HepG2 (cell line): Measurements from ENCODE around the gene LRRC45. TPM values are rescaled to one million over a fixed set of nuclear protein-coding genes. Genes with fewer than 3 reads are reported as not detected.

ENCODE experiments used
- ATF1 ChIP-seq: IDR thresholded peaks from 2 replicates; pipeline ENCODE4 v1.6.1; 2016; ENCODE audit warnings: mild to moderate bottlenecking, control low read depth
- GABPB1 ChIP-seq: IDR thresholded peaks from 2 replicates; pipeline ENCODE4 v1.6.1; 2016; ENCODE audit warnings: mild to moderate bottlenecking, missing genetic modification reagents, moderate library complexity, missing compliant biosample characterization
- KLF15 ChIP-seq: sonication (generic); formaldehyde crosslinking; IDR thresholded peaks from 2 replicates; pipeline ENCODE4 v1.8.1; 2023; ENCODE audit warnings: borderline replicate concordance, mild to moderate bottlenecking, inconsistent platforms, missing genetic modification reagents, mixed read lengths
- MAZ ChIP-seq, 2 experiments: sonication (generic) in 1 of 2; formaldehyde crosslinking in 1 of 2; IDR thresholded peaks; 2 replicates each; pipeline versions ENCODE4 v1.5.0 to v1.6.1; 2012 to 2020; ENCODE audit warnings: low read depth in 2 of 2, mild to moderate bottlenecking in 2 of 2, borderline replicate concordance in 1 of 2, improper control_type of control experiment in 1 of 2, low read length in 1 of 2, missing genetic modification reagents in 1 of 2, moderate library complexity in 1 of 2
- MIER3 ChIP-seq: IDR thresholded peaks from 2 replicates; pipeline ENCODE4 v1.6.1; 2016; ENCODE audit warnings: missing compliant biosample characterization, borderline replicate concordance
- MZF1 ChIP-seq: sonication (generic); formaldehyde crosslinking; IDR thresholded peaks from 2 replicates; pipeline ENCODE4 v1.8.1; 2023; ENCODE audit warnings: mild to moderate bottlenecking, missing genetic modification reagents, borderline replicate concordance
- PPARG ChIP-seq: conservative IDR thresholded peaks from 2 replicates; pipeline ENCODE4 v1.6.1; 2016; ENCODE audit warnings: missing biosample characterization, missing genetic modification reagents
- RARG ChIP-seq: sonication (generic); formaldehyde crosslinking; IDR thresholded peaks from 2 replicates; pipeline ENCODE4 v1.4.0; 2020; ENCODE audit warnings: low read depth, mild to moderate bottlenecking, missing genetic modification reagents
- SIN3B ChIP-seq: fragments of 150-350 bp; IDR thresholded peaks from 2 replicates; pipeline ENCODE4 v1.6.1; 2014; ENCODE audit warnings: low read length
- SSRP1 ChIP-seq: IDR thresholded peaks from 2 replicates; pipeline ENCODE4 v1.6.1; 2016; ENCODE audit warnings: control low read depth
- ZNF136 ChIP-seq: sonication (generic); formaldehyde crosslinking; IDR thresholded peaks from 2 replicates; pipeline ENCODE4 v1.8.1; 2022; ENCODE audit warnings: low read depth, mild to moderate bottlenecking, moderate library complexity, missing genetic modification reagents
- ZNF367 ChIP-seq: sonication (generic); formaldehyde crosslinking; IDR thresholded peaks from 2 replicates; pipeline ENCODE4 v1.4.0; 2020; ENCODE audit warnings: missing genetic modification reagents, borderline replicate concordance
- ZNF790 ChIP-seq: sonication (generic); formaldehyde crosslinking; IDR thresholded peaks from 2 replicates; pipeline ENCODE4 v1.8.0; 2022; ENCODE audit warnings: missing genetic modification reagents, mild to moderate bottlenecking, borderline replicate concordance
- ZZZ3 ChIP-seq: sonication (generic); formaldehyde crosslinking; IDR thresholded peaks from 2 replicates; pipeline ENCODE4 v1.4.0; 2020; ENCODE audit warnings: missing genetic modification reagents, mild to moderate bottlenecking, borderline replicate concordance
- polyA plus RNA-seq, 8 experiments: library from polyadenylated mRNA; depleted of rRNA in 3 of 8; stranded (reverse) in 7 of 8; unstranded in 1 of 8; fragments of >200 nt; fragmentation: Illumina TruSeq in 4 of 8; extraction: Trizol in 4 of 8; gene quantifications; 2 replicates each; pipeline versions ENCODE4 v1.2.1 to v1.2.3, GENCODE V29; 2011 to 2016; ENCODE audit warnings: low read depth in 4 of 8, missing spikeins in 1 of 8, mixed read lengths in 1 of 8; ENCODE audit not compliant: insufficient read depth in 1 of 8
- total RNA-seq, 5 experiments: library from RNA; depleted of rRNA; stranded (reverse); fragments of >200 nt; fragmentation: Illumina TruSeq; extraction: Trizol; gene quantifications; 2 replicates each; pipeline ENCODE4 v1.2.3, GENCODE V29; 2016; ENCODE audit warnings: low read depth in 1 of 5
- TF ChIP-seq, protein P1 (sequence below): IDR thresholded peaks from 2 replicates; pipeline ENCODE4 v1.6.1; 2016; ENCODE audit warnings: low read depth, control low read depth
- TF ChIP-seq, protein P2 (sequence below): sonication (generic); formaldehyde crosslinking; conservative IDR thresholded peaks from 2 replicates; pipeline ENCODE4 v1.8.0; 2022; ENCODE audit warnings: low read depth, missing genetic modification reagents
- TF ChIP-seq, protein P3 (sequence below): sonication (generic); formaldehyde crosslinking; IDR thresholded peaks from 2 replicates; pipeline ENCODE4 v1.8.1; 2023; ENCODE audit warnings: missing genetic modification reagents, inconsistent platforms, borderline replicate concordance
- TF ChIP-seq, protein P4 (sequence below): sonication (generic); formaldehyde crosslinking; conservative IDR thresholded peaks from 2 replicates; pipeline ENCODE4 v1.4.0; 2020; ENCODE audit warnings: missing genetic modification reagents
- TF ChIP-seq, protein P5 (sequence below): sonication (generic); formaldehyde crosslinking; IDR thresholded peaks from 2 replicates; pipeline ENCODE4 v1.4.0; 2020; ENCODE audit warnings: missing genetic modification reagents

The LRRC45 gene
- total and polyA plus RNA-seq, 2 of the 13 experiments (the other 11 are each of a cell fraction or from before 2014, with no cell fraction given): 11.6 to 48.1 TPM

DNA sequence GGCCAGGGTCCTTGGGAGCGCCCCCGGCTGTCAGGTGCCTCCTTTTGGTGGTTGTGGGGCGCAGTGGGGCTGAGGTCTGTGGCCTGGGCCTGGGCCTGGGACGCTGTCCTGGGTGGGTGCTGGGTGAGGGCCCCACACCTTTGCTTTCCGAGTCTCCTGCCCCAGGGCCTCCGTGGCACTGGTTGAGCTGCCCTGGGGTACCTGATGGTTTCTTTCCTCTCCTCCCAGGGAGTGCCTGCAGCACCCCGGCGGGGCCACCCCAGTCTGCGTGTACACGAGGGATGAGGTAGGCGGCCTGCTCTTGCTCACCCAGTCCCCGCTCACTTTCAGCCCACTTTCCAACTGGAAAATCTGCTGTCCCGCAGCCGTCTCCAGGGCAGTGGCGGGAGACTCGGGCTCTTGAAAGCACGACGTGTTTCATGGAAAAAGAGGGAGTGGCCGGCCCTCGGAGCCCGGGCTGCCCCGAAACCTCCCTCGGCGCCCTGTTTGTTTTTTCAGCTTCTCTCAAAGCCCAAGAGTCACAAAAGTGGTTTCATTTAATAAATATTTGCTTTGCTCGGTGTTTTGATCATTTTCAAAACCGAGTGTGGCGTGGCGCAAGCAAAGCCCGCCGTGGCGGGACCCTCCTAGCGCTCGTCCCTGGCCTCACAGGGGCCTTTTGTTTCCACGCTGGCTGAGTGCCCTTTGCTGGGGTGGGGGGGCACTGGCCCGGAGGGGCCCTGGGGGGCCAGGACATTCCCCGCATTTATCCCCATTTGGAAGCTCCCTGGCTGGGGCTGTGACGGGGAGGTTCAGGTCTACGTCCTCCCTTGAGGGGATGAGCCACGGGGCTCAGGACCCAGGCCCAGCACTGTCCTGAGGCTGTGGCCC lies 28.3 kb upstream of the LRRC45 start (continued):
- TF ChIP-seq ZNF367 (CRISPR knock-in tag) (peak; percentile 66; the same call in 1 of the 2 replicates), KLF15 (CRISPR knock-in tag) (0 out of 2 replicates have a peak, but pooled peaks have one; percentile 68), GABPB1 (CRISPR knock-in tag) (peak; percentile 10; the same call in 1 of the 2 replicates), SSRP1 (CRISPR knock-in tag) (no peak), SIN3B (no peak), MIER3 (no peak; the same call in 1 of the 2 replicates), MZF1 (CRISPR knock-in tag) (no peak), RARG (no peak), ATF1 (no peak), ZZZ3 (CRISPR knock-in tag) (no peak), ZNF136 (CRISPR knock-in tag) (no peak), MAZ (IDR thresholded peaks at IDR 0.05; ENCODE audit: borderline replicate concordance, low read depth, low read length) (peak; percentile 75; the same call in 1 of the 2 replicates), MAZ (CRISPR knock-in tag; IDR thresholded peaks at IDR 0.05; ENCODE audit: low read depth) (no peak; the same call in none of the 2 replicates), PPARG (CRISPR knock-in tag) (0 out of 2 replicates have a peak, but pooled peaks have one; percentile 31), ZNF790 (no peak)
- TF ChIP-seq, protein P1, sequence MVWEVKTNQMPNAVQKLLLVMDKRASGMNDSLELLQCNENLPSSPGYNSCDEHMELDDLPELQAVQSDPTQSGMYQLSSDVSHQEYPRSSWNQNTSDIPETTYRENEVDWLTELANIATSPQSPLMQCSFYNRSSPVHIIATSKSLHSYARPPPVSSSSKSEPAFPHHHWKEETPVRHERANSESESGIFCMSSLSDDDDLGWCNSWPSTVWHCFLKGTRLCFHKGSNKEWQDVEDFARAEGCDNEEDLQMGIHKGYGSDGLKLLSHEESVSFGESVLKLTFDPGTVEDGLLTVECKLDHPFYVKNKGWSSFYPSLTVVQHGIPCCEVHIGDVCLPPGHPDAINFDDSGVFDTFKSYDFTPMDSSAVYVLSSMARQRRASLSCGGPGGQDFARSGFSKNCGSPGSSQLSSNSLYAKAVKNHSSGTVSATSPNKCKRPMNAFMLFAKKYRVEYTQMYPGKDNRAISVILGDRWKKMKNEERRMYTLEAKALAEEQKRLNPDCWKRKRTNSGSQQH (CRISPR knock-in tag): no peak
- TF ChIP-seq, protein P2, sequence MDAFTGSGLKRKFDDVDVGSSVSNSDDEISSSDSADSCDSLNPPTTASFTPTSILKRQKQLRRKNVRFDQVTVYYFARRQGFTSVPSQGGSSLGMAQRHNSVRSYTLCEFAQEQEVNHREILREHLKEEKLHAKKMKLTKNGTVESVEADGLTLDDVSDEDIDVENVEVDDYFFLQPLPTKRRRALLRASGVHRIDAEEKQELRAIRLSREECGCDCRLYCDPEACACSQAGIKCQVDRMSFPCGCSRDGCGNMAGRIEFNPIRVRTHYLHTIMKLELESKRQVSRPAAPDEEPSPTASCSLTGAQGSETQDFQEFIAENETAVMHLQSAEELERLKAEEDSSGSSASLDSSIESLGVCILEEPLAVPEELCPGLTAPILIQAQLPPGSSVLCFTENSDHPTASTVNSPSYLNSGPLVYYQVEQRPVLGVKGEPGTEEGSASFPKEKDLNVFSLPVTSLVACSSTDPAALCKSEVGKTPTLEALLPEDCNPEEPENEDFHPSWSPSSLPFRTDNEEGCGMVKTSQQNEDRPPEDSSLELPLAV (CRISPR knock-in tag): no peak
- TF ChIP-seq, protein P3, sequence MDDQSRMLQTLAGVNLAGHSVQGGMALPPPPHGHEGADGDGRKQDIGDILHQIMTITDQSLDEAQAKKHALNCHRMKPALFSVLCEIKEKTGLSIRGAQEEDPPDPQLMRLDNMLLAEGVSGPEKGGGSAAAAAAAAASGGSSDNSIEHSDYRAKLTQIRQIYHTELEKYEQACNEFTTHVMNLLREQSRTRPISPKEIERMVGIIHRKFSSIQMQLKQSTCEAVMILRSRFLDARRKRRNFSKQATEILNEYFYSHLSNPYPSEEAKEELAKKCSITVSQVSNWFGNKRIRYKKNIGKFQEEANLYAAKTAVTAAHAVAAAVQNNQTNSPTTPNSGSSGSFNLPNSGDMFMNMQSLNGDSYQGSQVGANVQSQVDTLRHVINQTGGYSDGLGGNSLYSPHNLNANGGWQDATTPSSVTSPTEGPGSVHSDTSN (CRISPR knock-in tag): peak; percentile 71; the same call in 1 of the 2 replicates
- TF ChIP-seq, protein P4, sequence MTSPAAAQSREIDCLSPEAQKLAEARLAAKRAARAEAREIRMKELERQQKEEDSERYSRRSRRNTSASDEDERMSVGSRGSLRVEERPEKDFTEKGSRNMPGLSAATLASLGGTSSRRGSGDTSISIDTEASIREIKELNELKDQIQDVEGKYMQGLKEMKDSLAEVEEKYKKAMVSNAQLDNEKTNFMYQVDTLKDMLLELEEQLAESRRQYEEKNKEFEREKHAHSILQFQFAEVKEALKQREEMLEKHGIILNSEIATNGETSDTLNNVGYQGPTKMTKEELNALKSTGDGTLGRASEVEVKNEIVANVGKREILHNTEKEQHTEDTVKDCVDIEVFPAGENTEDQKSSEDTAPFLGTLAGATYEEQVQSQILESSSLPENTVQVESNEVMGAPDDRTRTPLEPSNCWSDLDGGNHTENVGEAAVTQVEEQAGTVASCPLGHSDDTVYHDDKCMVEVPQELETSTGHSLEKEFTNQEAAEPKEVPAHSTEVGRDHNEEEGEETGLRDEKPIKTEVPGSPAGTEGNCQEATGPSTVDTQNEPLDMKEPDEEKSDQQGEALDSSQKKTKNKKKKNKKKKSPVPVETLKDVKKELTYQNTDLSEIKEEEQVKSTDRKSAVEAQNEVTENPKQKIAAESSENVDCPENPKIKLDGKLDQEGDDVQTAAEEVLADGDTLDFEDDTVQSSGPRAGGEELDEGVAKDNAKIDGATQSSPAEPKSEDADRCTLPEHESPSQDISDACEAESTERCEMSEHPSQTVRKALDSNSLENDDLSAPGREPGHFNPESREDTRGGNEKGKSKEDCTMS (CRISPR knock-in tag): no peak
- TF ChIP-seq, protein P5, sequence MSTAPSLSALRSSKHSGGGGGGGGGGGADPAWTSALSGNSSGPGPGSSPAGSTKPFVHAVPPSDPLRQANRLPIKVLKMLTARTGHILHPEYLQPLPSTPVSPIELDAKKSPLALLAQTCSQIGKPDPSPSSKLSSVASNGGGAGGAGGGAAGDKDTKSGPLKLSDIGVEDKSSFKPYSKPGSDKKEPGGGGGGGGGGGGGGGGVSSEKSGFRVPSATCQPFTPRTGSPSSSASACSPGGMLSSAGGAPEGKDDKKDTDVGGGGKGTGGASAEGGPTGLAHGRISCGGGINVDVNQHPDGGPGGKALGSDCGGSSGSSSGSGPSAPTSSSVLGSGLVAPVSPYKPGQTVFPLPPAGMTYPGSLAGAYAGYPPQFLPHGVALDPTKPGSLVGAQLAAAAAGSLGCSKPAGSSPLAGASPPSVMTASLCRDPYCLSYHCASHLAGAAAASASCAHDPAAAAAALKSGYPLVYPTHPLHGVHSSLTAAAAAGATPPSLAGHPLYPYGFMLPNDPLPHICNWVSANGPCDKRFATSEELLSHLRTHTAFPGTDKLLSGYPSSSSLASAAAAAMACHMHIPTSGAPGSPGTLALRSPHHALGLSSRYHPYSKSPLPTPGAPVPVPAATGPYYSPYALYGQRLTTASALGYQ: peak; percentile 88
